Transverse colon (tissue), 3 donors: ENCODE data around the gene HP1BP3.

Source experiments
- CTCF ChIP-seq, 5 experiments: fragments of 200-600 bp in 3 of 5; fragments of 450-650 bp in 2 of 5; sonication (generic) in 3 of 5; IDR thresholded peaks; 1 replicate in 2 of 5; 2 replicates in 3 of 5; pipeline ENCODE4 v1.5.1; 2016 to 2017; ENCODE audit warnings: antibody characterized with exemption in 5 of 5, inconsistent platforms in 3 of 5, mild to moderate bottlenecking in 2 of 5, moderate library complexity in 1 of 5
- POLR2A ChIP-seq: fragments of 450-650 bp; IDR thresholded peaks from one replicate; pipeline ENCODE4 v1.6.1; 2016; ENCODE audit warnings: antibody characterized with exemption, mild to moderate bottlenecking, moderate library complexity

DNA sequence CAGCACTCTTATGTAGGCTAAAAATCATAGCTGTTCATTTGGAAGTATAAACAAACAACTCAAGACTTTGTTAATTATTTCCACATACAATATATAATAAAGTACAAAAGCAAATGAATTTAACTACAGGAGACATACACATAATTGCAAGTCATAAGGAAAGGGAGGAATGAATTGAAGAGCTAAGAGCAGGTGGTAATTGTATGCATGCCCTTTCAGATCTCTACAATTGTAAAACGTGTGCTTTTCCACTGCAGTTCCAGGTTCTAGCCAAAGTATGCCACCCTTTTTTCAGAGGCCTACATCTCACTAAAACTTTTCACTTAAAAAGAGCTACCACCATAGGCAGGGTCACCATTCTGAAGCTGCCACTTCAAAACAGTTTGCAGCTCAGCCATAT is 42.8 kb upstream of the HP1BP3 start:
- TF ChIP-seq CTCF (IDR thresholded peaks at IDR 0.05) (no peak), POLR2A (no peak)
